Liver (tissue), 9 donors: ENCODE data around the gene HDAC10. TPM values are rescaled to one million over a fixed set of nuclear protein-coding genes. Genes with fewer than 3 reads are reported as not detected.

Experiments
- DNase-seq: peaks from one replicate; pipeline ENCODE4 v3.0.0-alpha.2; 2017; ENCODE audit warnings: low spot score
- H3K27ac ChIP-seq, 2 donors: one replicate each; pipeline ENCODE4 v1.7.0; 2013; ENCODE audit warnings: inconsistent platforms in 2 of 2, low read length in 2 of 2, control low read depth in 1 of 2, low read depth in 1 of 2, mild to moderate bottlenecking in 1 of 2
- H3K27me3 ChIP-seq, 4 donors: one replicate each; pipeline versions ENCODE4 v1.6.1 to v1.7.0; 2013; ENCODE audit warnings: low read length in 3 of 4, inconsistent platforms in 1 of 4, mild to moderate bottlenecking in 1 of 4, moderate library complexity in 1 of 4; ENCODE audit not compliant: control insufficient read depth in 4 of 4, insufficient read depth in 4 of 4
- H3K36me3 ChIP-seq, 4 donors: one replicate each; pipeline versions ENCODE4 v1.6.1 to v1.7.0; 2013; ENCODE audit warnings: low read length in 3 of 4, mild to moderate bottlenecking in 3 of 4, low read depth in 1 of 4, moderate library complexity in 1 of 4; ENCODE audit not compliant: control insufficient read depth in 4 of 4, insufficient read depth in 3 of 4
- H3K4me1 ChIP-seq, 4 donors: one replicate each; pipeline versions ENCODE4 v1.6.1 to v1.7.0; 2013; ENCODE audit warnings: low read length in 3 of 4, mild to moderate bottlenecking in 3 of 4, moderate library complexity in 1 of 4; ENCODE audit not compliant: control insufficient read depth in 4 of 4, insufficient read depth in 4 of 4
- H3K4me3 ChIP-seq, 3 donors: one replicate each; pipeline versions ENCODE4 v1.6.1 to v1.7.0; 2013; ENCODE audit warnings: low read length in 3 of 3, control low read depth in 1 of 3, low read depth in 1 of 3, mild to moderate bottlenecking in 1 of 3
- H3K9ac ChIP-seq, 2 donors: one replicate each; pipeline ENCODE4 v1.7.0; 2013; ENCODE audit warnings: low read length in 2 of 2, mild to moderate bottlenecking in 2 of 2, moderate library complexity in 2 of 2, control low read depth in 1 of 2, low read depth in 1 of 2
- H3K9me3 ChIP-seq, 4 donors: one replicate each; pipeline versions ENCODE4 v1.6.1 to v1.7.0; 2013; ENCODE audit warnings: low read length in 3 of 4; ENCODE audit not compliant: control insufficient read depth in 4 of 4
- FOXA1 ChIP-seq: IDR thresholded peaks from 2 replicates; pipeline ENCODE4 v1.6.1; 2016; ENCODE audit warnings: antibody characterized with exemption
- FOXA2 ChIP-seq: IDR thresholded peaks from 2 replicates; pipeline ENCODE4 v1.6.1; 2016; ENCODE audit warnings: antibody characterized with exemption
- GABPA ChIP-seq, 2 donors: IDR thresholded peaks in 1 of 2; conservative IDR thresholded peaks in 1 of 2; 2 replicates each; pipeline ENCODE4 v1.6.1; 2016; ENCODE audit warnings: antibody characterized with exemption in 2 of 2, mild to moderate bottlenecking in 1 of 2, moderate library complexity in 1 of 2
- HNF4A ChIP-seq, 2 donors: conservative IDR thresholded peaks; 2 replicates each; pipeline ENCODE4 v1.6.1; 2016; ENCODE audit warnings: antibody characterized with exemption in 2 of 2, mild to moderate bottlenecking in 2 of 2
- HNF4G ChIP-seq: IDR thresholded peaks from 2 replicates; pipeline ENCODE4 v1.6.1; 2016; ENCODE audit warnings: antibody characterized with exemption
- NR2F2 ChIP-seq: IDR thresholded peaks from 2 replicates; pipeline ENCODE4 v1.6.1; 2016; ENCODE audit warnings: antibody characterized with exemption
- RAD21 ChIP-seq, 2 donors: IDR thresholded peaks; 2 replicates each; pipeline ENCODE4 v1.6.1; 2016; ENCODE audit warnings: antibody characterized with exemption in 2 of 2, mild to moderate bottlenecking in 2 of 2
- RXRA ChIP-seq, 2 donors: IDR thresholded peaks; 2 replicates each; pipeline ENCODE4 v1.6.1; 2017 to 2018; ENCODE audit warnings: antibody characterized with exemption in 2 of 2, mild to moderate bottlenecking in 1 of 2
- SP1 ChIP-seq: IDR thresholded peaks from 2 replicates; pipeline ENCODE4 v1.6.1; 2018; ENCODE audit warnings: antibody characterized with exemption, mild to moderate bottlenecking
- TAF1 ChIP-seq: conservative IDR thresholded peaks from 2 replicates; pipeline ENCODE4 v1.6.1; 2016; ENCODE audit warnings: antibody characterized with exemption, mild to moderate bottlenecking
- YY1 ChIP-seq: IDR thresholded peaks from 2 replicates; pipeline ENCODE4 v1.6.1; 2016; ENCODE audit warnings: antibody characterized with exemption, mild to moderate bottlenecking
- WGBS: extraction: QIAGEN DNeasy Blood & Tissue Kit; methylation state at CpG from one replicate; pipeline ENCODE4 v1.1.7; 2013; 5-methylcytosine and 5-hydroxymethylcytosine counted together
- polyA plus RNA-seq, 2 donors: library from polyadenylated mRNA; stranded (reverse) in 1 of 2; unstranded in 1 of 2; fragments of 200-250 nt in 1 of 2; fragments of >200 nt in 1 of 2; fragmentation: Nextera tagmentation in 1 of 2; extraction: Ambion mirVana in 1 of 2; gene quantifications; one replicate each; pipeline versions ENCODE4 v1.2.1 to v1.2.3, GENCODE V29; 2013 to 2015
- total RNA-seq, 2 donors: library from RNA; depleted of rRNA; stranded (reverse); fragments of >200 nt; gene quantifications; one replicate each; pipeline ENCODE4 v1.2.3, GENCODE V29; 2014
- TF ChIP-seq, protein P1 (sequence below): IDR thresholded peaks from 2 replicates; pipeline ENCODE4 v1.6.1; 2016; ENCODE audit warnings: antibody characterized with exemption
- TF ChIP-seq, protein P2 (sequence below): IDR thresholded peaks from 2 replicates; pipeline ENCODE4 v1.6.1; 2016; ENCODE audit warnings: antibody characterized with exemption, mild to moderate bottlenecking
- TF ChIP-seq, protein P3 (sequence below): fragments of 150-350 bp; IDR thresholded peaks from 2 replicates; pipeline ENCODE4 v1.5.1; 2017; ENCODE audit warnings: improper control_type of control experiment, low read depth, low read length; ENCODE audit not compliant: missing input control
- TF ChIP-seq, protein P4 (sequence below): IDR thresholded peaks from 2 replicates; pipeline ENCODE4 v1.6.1; 2016; ENCODE audit warnings: antibody characterized with exemption
- TF ChIP-seq, protein P5 (sequence below): IDR thresholded peaks from 2 replicates; pipeline ENCODE4 v1.6.1; 2016; ENCODE audit warnings: antibody characterized with exemption
- donor health status: healthy.
- donor health status: healthy.
- donor health status: healthy.
- donor health status: healthy.
- donor health status: healthy.

Gene HDAC10
- total and polyA plus RNA-seq, 4 donors = 6.2 to 18.2 (median 13.6) TPM

DNA sequence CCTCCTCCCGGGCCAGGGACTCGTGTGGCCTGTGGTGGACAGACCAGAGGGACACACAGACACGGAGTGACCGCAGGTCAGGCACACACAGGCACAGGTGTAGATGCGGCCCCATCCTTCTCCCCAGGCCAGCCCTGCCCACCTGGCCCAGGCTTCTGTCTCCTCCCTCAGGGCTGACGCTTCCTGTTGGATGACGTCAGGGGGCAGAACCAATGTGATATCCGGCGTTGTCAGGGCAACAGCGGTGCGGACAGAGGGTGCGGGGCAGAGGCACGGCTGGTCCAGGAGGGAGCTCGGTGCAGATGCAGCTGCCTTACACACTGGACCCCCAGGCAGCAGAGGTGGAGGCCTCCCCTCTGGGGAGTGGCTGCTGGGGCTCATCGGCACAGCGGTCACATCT is 3.3 kb downstream of the HDAC10 start:
- Histone ChIP-seq H3K4me3 (no peak overlapping the region), H3K27me3 (no peaks in the 10 kb centered on the region), H3K27ac (no peak overlapping the region), H3K4me1 (peaks cover 11 to 70% (median 49%) of the 10 kb centered on the region in 4 donors), H3K36me3 (peaks cover 0 to 4% (median 2%) of the 10 kb centered on the region in 4 donors), H3K9ac (no peak overlapping the region), H3K9me3 (no peaks in the 10 kb centered on the region)
- no peak for TF ChIP-seq HNF4G
- TF ChIP-seq, protein P1, sequence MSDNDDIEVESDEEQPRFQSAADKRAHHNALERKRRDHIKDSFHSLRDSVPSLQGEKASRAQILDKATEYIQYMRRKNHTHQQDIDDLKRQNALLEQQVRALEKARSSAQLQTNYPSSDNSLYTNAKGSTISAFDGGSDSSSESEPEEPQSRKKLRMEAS = no peak
- no peak for TF ChIP-seq YY1
- no peak for TF ChIP-seq GABPA (IDR thresholded peaks at IDR 0.05 in 1 of 2, conservative IDR thresholded peaks at IDR 0.05 in 1 of 2)
- no peak for TF ChIP-seq SP1
- TF ChIP-seq FOXA2 = no peak
- TF ChIP-seq, protein P2, sequence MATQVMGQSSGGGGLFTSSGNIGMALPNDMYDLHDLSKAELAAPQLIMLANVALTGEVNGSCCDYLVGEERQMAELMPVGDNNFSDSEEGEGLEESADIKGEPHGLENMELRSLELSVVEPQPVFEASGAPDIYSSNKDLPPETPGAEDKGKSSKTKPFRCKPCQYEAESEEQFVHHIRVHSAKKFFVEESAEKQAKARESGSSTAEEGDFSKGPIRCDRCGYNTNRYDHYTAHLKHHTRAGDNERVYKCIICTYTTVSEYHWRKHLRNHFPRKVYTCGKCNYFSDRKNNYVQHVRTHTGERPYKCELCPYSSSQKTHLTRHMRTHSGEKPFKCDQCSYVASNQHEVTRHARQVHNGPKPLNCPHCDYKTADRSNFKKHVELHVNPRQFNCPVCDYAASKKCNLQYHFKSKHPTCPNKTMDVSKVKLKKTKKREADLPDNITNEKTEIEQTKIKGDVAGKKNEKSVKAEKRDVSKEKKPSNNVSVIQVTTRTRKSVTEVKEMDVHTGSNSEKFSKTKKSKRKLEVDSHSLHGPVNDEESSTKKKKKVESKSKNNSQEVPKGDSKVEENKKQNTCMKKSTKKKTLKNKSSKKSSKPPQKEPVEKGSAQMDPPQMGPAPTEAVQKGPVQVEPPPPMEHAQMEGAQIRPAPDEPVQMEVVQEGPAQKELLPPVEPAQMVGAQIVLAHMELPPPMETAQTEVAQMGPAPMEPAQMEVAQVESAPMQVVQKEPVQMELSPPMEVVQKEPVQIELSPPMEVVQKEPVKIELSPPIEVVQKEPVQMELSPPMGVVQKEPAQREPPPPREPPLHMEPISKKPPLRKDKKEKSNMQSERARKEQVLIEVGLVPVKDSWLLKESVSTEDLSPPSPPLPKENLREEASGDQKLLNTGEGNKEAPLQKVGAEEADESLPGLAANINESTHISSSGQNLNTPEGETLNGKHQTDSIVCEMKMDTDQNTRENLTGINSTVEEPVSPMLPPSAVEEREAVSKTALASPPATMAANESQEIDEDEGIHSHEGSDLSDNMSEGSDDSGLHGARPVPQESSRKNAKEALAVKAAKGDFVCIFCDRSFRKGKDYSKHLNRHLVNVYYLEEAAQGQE = no peak
- no peak for TF ChIP-seq RXRA (IDR thresholded peaks at IDR 0.05)
- TF ChIP-seq, protein P3, sequence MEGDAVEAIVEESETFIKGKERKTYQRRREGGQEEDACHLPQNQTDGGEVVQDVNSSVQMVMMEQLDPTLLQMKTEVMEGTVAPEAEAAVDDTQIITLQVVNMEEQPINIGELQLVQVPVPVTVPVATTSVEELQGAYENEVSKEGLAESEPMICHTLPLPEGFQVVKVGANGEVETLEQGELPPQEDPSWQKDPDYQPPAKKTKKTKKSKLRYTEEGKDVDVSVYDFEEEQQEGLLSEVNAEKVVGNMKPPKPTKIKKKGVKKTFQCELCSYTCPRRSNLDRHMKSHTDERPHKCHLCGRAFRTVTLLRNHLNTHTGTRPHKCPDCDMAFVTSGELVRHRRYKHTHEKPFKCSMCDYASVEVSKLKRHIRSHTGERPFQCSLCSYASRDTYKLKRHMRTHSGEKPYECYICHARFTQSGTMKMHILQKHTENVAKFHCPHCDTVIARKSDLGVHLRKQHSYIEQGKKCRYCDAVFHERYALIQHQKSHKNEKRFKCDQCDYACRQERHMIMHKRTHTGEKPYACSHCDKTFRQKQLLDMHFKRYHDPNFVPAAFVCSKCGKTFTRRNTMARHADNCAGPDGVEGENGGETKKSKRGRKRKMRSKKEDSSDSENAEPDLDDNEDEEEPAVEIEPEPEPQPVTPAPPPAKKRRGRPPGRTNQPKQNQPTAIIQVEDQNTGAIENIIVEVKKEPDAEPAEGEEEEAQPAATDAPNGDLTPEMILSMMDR = no peak
- TF ChIP-seq, protein P4, sequence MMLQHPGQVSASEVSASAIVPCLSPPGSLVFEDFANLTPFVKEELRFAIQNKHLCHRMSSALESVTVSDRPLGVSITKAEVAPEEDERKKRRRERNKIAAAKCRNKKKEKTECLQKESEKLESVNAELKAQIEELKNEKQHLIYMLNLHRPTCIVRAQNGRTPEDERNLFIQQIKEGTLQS = no peak
- no peak for TF ChIP-seq TAF1
- TF ChIP-seq FOXA1 = no peak
- TF ChIP-seq NR2F2 = no peak
- no peak for DNase-seq
- 60% methylated on average over 16 of the region's 16 CpGs for WGBS

DNA sequence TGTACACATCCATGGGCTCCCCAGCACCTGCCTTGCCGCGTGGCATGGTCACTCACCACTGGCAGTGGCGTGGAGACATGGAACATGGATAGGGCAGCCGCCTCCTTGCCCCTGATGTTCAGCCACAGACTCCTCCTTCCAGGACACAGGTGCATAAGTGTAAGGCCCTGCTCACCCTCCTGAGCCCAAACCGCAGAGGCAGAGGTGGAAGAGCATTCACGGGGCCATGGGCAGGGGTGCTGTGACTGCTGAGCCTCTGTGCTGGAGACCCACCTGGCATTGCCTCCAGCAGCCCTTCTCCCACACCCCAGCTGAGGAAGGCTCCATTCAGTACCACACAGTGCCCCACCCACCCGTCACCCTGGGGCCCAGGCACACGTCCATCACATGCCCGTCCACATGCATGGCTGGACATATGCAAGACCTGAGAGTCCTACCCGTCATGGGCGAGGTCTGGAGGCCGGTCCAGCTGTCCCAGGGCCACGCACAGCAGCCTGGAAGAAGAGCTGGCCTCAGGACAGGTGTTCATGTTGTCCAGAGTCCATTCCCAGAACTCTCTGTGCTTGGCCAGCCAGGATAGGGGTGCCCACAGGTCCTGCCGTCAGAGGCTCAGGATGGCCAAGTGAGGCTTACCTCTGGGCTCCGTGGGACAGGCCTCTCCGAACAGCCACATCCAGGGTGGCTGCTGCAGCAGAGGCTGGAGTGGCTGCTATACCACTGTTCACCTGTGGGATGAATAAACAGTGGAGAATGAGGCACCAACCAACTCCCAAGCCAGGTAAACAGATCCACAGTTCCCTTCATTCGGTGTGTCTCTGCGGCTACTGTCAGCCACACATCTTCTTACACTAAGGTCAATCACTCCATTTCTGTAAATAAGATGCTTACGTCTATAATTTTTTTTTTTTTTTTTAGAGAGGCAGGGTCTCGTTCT is 4.6 kb downstream of the HDAC10 start:
- H3K27ac ChIP-seq = no peak overlapping the region
- TF ChIP-seq, protein P4 = no peak
- TF ChIP-seq, protein P3 = peak; percentile 17
- no peak for TF ChIP-seq HNF4A (conservative IDR thresholded peaks at IDR 0.05)
- no peak for TF ChIP-seq RAD21 (IDR thresholded peaks at IDR 0.05)
- TF ChIP-seq FOXA1 = no peak
- TF ChIP-seq, protein P5, sequence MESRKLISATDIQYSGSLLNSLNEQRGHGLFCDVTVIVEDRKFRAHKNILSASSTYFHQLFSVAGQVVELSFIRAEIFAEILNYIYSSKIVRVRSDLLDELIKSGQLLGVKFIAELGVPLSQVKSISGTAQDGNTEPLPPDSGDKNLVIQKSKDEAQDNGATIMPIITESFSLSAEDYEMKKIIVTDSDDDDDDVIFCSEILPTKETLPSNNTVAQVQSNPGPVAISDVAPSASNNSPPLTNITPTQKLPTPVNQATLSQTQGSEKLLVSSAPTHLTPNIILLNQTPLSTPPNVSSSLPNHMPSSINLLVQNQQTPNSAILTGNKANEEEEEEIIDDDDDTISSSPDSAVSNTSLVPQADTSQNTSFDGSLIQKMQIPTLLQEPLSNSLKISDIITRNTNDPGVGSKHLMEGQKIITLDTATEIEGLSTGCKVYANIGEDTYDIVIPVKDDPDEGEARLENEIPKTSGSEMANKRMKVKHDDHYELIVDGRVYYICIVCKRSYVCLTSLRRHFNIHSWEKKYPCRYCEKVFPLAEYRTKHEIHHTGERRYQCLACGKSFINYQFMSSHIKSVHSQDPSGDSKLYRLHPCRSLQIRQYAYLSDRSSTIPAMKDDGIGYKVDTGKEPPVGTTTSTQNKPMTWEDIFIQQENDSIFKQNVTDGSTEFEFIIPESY = no peak
- no peak overlapping the region for H3K4me3 ChIP-seq
- 84% methylated on average over 20 of the region's 20 CpGs for WGBS
- H3K27me3 ChIP-seq = no peaks in the 10 kb centered on the region
- H3K36me3 ChIP-seq = peaks cover 0 to 4% (median 2%) of the 10 kb centered on the region in 4 donors
- DNase-seq = no peak
- peaks cover 11 to 72% (median 57%) of the 10 kb centered on the region in 4 donors for H3K4me1 ChIP-seq
- no peaks in the 10 kb centered on the region for H3K9me3 ChIP-seq
- no peak overlapping the region for H3K9ac ChIP-seq
